Right atrium auricular region (tissue), 2 donors: ENCODE data around the gene ITGBL1. TPM values are rescaled to one million over a fixed set of nuclear protein-coding genes. Genes with fewer than 3 reads are reported as not detected.

Experiments
- DNase-seq: peaks from one replicate; pipeline ENCODE4 v3.0.0-alpha.2; 2019; ENCODE audit warnings: low spot score
- H3K27ac ChIP-seq, 2 donors: fragments of 200-600 bp; sonication (generic); 1 replicate in 1 of 2; 2 replicates in 1 of 2; pipeline ENCODE4 v1.5.1; 2016 to 2019
- H3K27me3 ChIP-seq, 2 donors: fragments of 200-600 bp; sonication (generic); one replicate each; pipeline versions ENCODE4 v1.5.1 to v1.6.0; 2017 to 2019
- H3K36me3 ChIP-seq: fragments of 200-600 bp; sonication (generic); one replicate; pipeline ENCODE4 v1.5.1; 2016
- H3K4me1 ChIP-seq, 2 donors: fragments of 200-600 bp; sonication (generic); one replicate each; pipeline versions ENCODE4 v1.5.1 to v1.6.0; 2017 to 2019
- H3K4me3 ChIP-seq, 2 donors: fragments of 200-600 bp; sonication (generic); 1 replicate in 1 of 2; 2 replicates in 1 of 2; pipeline ENCODE4 v1.5.1; 2017 to 2019; ENCODE audit warnings: mild to moderate bottlenecking in 1 of 2, moderate library complexity in 1 of 2
- H3K9me3 ChIP-seq, 2 donors: fragments of 200-600 bp; sonication (generic); one replicate each; pipeline ENCODE4 v1.5.1; 2019
- total RNA-seq, 2 donors: library from RNA; depleted of rRNA; stranded (reverse); fragments of >200 nt; gene quantifications; one replicate each; pipeline ENCODE4 v1.1.0, GENCODE V29; 2016
- TF ChIP-seq, protein P1 (sequence below), 2 donors: fragments of 200-600 bp; sonication (generic); IDR thresholded peaks; one replicate each; pipeline ENCODE4 v1.5.1; 2019; ENCODE audit warnings: antibody characterized with exemption in 2 of 2

Gene ITGBL1
- total RNA-seq, 2 donors from 2014 or later, result 2.4 to 5.4 TPM

GRCh38 chr13:101695870-101696516 is 243.5 kb downstream of the ITGBL1 start:
- Histone ChIP-seq H3K4me1 (no peaks in the 10 kb centered on the region), H3K27me3 (no peaks in the 10 kb centered on the region), H3K27ac (peak overlapping the region in 1 of 2 donors; percentile 10), H3K4me3 (no peak overlapping the region), H3K36me3 (no peaks in the 10 kb centered on the region), H3K9me3 (no peaks in the 10 kb centered on the region)
- DNase-seq, result no peak
- TF ChIP-seq, protein P1, sequence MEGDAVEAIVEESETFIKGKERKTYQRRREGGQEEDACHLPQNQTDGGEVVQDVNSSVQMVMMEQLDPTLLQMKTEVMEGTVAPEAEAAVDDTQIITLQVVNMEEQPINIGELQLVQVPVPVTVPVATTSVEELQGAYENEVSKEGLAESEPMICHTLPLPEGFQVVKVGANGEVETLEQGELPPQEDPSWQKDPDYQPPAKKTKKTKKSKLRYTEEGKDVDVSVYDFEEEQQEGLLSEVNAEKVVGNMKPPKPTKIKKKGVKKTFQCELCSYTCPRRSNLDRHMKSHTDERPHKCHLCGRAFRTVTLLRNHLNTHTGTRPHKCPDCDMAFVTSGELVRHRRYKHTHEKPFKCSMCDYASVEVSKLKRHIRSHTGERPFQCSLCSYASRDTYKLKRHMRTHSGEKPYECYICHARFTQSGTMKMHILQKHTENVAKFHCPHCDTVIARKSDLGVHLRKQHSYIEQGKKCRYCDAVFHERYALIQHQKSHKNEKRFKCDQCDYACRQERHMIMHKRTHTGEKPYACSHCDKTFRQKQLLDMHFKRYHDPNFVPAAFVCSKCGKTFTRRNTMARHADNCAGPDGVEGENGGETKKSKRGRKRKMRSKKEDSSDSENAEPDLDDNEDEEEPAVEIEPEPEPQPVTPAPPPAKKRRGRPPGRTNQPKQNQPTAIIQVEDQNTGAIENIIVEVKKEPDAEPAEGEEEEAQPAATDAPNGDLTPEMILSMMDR (IDR thresholded peaks at IDR 0.05), result no peak

GRCh38 chr13:101697745-101698144 is 245.3 kb downstream of the ITGBL1 start:
- no peaks in the 10 kb centered on the region for H3K27me3 ChIP-seq
- H3K36me3 ChIP-seq, result no peaks in the 10 kb centered on the region
- DNase-seq, result no peak
- H3K4me3 ChIP-seq, result no peak overlapping the region
- no peak overlapping the region for H3K27ac ChIP-seq
- H3K9me3 ChIP-seq, result no peaks in the 10 kb centered on the region
- TF ChIP-seq, protein P1 (IDR thresholded peaks at IDR 0.05), result no peak
- no peaks in the 10 kb centered on the region for H3K4me1 ChIP-seq

DNA sequence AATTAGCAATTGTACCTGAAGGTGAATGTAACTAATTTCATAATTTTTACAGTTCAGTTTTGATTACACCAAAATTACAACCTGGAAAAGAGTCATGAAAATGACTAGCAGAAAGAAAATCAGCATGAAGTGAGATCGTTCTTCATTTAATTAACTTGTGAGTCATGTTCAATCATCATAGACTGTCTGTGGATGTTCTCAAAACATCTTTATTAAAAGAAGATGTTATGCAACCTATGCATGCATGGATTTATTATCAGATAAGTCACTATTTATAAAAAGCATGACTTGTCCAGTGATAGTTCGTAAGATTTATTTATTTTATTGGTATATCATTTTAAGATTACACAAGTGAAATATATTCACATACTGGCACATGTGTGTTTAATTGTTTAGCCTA is 245.9 kb downstream of the ITGBL1 start:
- Histone ChIP-seq H3K36me3 (no peaks in the 10 kb centered on the region), H3K27ac (no peak overlapping the region), H3K9me3 (no peaks in the 10 kb centered on the region), H3K4me1 (no peaks in the 10 kb centered on the region), H3K4me3 (no peak overlapping the region), H3K27me3 (no peaks in the 10 kb centered on the region)
- DNase-seq, result no peak
- TF ChIP-seq, protein P1 (IDR thresholded peaks at IDR 0.05), result no peak

DNA sequence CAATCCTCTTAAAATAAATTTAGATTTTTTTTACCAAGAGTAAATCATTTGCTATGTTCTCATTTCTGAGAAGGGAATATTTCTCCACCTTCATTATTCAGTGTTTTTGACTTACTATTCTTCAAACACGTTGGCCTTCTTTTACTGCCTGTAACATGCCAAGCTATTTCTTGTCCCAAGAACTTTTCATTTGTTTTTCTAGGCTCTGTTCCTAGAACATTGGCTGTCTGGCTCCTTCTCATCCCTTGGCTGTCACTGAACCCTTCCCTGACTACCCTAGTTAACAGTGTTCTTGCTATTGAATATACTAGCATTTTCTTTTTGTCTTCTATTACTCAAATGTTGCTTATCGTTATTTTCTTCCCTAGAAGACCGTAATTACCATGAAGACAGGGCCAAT is 248.1 kb downstream of the ITGBL1 start:
- Histone ChIP-seq H3K27me3 (no peaks in the 10 kb centered on the region), H3K9me3 (no peaks in the 10 kb centered on the region), H3K36me3 (no peaks in the 10 kb centered on the region), H3K4me3 (no peak overlapping the region), H3K4me1 (no peaks in the 10 kb centered on the region), H3K27ac (peak overlapping the region in 1 of 2 donors; percentile 67)
- no peak for DNase-seq
- TF ChIP-seq, protein P1 (IDR thresholded peaks at IDR 0.05), result no peak

DNA sequence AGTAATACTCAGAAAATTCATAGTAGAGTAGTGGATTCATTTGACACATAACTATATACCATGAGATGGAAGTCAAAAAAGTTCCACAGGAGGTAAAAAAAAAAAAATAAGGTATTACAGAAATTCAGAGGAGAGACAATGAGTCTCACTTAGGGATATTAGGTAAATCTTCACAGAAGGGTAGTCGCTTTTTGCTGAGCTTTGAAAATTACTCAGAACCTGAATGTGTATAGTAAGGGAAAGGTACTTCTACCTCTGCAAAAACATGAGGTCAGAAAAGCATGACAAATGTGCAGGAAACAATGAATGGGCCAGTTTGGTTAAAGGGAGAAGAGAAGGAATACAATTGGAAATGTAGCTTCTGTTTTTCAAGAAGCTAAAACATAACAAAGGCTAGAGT is 250.6 kb downstream of the ITGBL1 start:
- DNase-seq, result no peak
- Histone ChIP-seq H3K36me3 (no peaks in the 10 kb centered on the region), H3K4me3 (no peak overlapping the region), H3K4me1 (no peaks in the 10 kb centered on the region), H3K27me3 (no peaks in the 10 kb centered on the region), H3K9me3 (no peaks in the 10 kb centered on the region), H3K27ac (no peak overlapping the region)
- TF ChIP-seq, protein P1 (IDR thresholded peaks at IDR 0.05), result no peak

DNA sequence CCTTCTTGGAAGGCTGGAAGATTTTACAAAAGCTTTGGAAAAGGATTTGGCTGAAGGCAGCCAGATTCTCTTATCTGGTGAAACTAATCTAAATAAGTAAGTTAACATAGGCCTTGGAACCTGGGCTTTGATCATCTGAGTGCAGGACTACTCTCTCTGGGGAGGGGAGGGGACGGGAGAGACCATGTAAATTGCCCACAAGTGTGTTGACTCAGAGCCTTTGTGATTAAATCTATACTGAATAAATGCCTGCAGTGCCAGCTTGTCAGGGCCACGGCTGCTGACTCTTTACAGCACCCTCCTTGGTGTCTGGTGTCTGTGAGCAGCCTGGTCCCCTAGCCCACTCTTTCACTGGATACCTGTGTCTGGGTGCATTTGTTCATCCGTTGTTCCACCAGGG is 251.4 kb downstream of the ITGBL1 start:
- Histone ChIP-seq H3K36me3 (no peaks in the 10 kb centered on the region), H3K4me3 (no peak overlapping the region), H3K9me3 (no peaks in the 10 kb centered on the region), H3K27me3 (no peaks in the 10 kb centered on the region), H3K27ac (no peak overlapping the region), H3K4me1 (no peaks in the 10 kb centered on the region)
- TF ChIP-seq, protein P1 (IDR thresholded peaks at IDR 0.05), result no peak
- DNase-seq, result no peak
